Cardiac muscle cell (in vitro differentiated cells and primary cell): ENCODE measurements around the gene FREM3. TPM values are rescaled to one million over a fixed set of nuclear protein-coding genes. Genes with fewer than 3 reads are reported as not detected.

Source experiments
- DNase-seq, 2 donors: peaks; one replicate each; pipeline versions ENCODE4 v3.0.0 to v3.0.0-alpha.2; 2010 to 2017; ENCODE audit warnings: low read depth in 1 of 2, low spot score in 1 of 2
- H3K27ac ChIP-seq: fragments of 200-600 bp; sonication (generic); 2 replicates; pipeline ENCODE4 v1.5.1; 2016
- H3K27me3 ChIP-seq: fragments of 200-600 bp; sonication (generic); 2 replicates; pipeline ENCODE4 v1.6.0; 2016; ENCODE audit warnings: control low read depth
- H3K36me3 ChIP-seq: fragments of 200-600 bp; sonication (generic); 2 replicates; pipeline ENCODE4 v1.5.1; 2016; ENCODE audit warnings: control low read depth
- H3K4me1 ChIP-seq: fragments of 200-600 bp; sonication (generic); 2 replicates; pipeline ENCODE4 v1.8.1; 2017; ENCODE audit warnings: low read depth, mild to moderate bottlenecking, mixed run types
- H3K4me3 ChIP-seq: fragments of 200-600 bp; sonication (generic); 2 replicates; pipeline ENCODE4 v1.5.1; 2016; ENCODE audit warnings: mild to moderate bottlenecking
- H3K9me3 ChIP-seq: fragments of 200-600 bp; sonication (generic); 2 replicates; pipeline ENCODE4 v1.5.1; 2017; ENCODE audit warnings: low read depth, mild to moderate bottlenecking, control low read depth
- CTCF ChIP-seq: IDR thresholded peaks from 2 replicates; pipeline ENCODE4 v1.5.1; 2012; ENCODE audit warnings: low read depth, mild to moderate bottlenecking, low read length
- polyA plus RNA-seq: library from polyadenylated mRNA; unstranded; fragments of >200 nt; fragmentation: Nextera tagmentation; extraction: Ambion mirVana; gene quantifications from 2 replicates; pipeline ENCODE4 v1.2.1, GENCODE V29; 2016
- total RNA-seq: library from RNA; depleted of rRNA; stranded (reverse); fragments of >200 nt; gene quantifications from 2 replicates; pipeline ENCODE4 v1.2.3, GENCODE V29; 2016

The FREM3 gene
- total and polyA plus RNA-seq, 2 experiments from 2014 or later, result not detected

GRCh38 chr4:143712155-143712550 is 11.7 kb upstream of the FREM3 start:
- no peaks in the 10 kb centered on the region for H3K4me1 ChIP-seq
- no peak for DNase-seq
- no peaks in the 10 kb centered on the region for H3K9me3 ChIP-seq
- TF ChIP-seq CTCF, result no peak
- H3K27ac ChIP-seq, result no peak overlapping the region
- H3K36me3 ChIP-seq, result no peaks in the 10 kb centered on the region
- H3K4me3 ChIP-seq, result no peak overlapping the region
- no peaks in the 10 kb centered on the region for H3K27me3 ChIP-seq

GRCh38 chr4:143711543-143712154 is 11.2 kb upstream of the FREM3 start:
- H3K4me3 ChIP-seq, result no peak overlapping the region
- no peaks in the 10 kb centered on the region for H3K4me1 ChIP-seq
- H3K9me3 ChIP-seq, result no peaks in the 10 kb centered on the region
- no peaks in the 10 kb centered on the region for H3K36me3 ChIP-seq
- no peak overlapping the region for H3K27ac ChIP-seq
- no peak for TF ChIP-seq CTCF
- no peaks in the 10 kb centered on the region for H3K27me3 ChIP-seq
- no peak for DNase-seq

GRCh38 chr4:143701365-143701764 is 890 bp upstream of the FREM3 start:
- DNase-seq, result no peak
- Histone ChIP-seq H3K27me3 (peaks cover 83% of the 10 kb centered on the region), H3K36me3 (no peaks in the 10 kb centered on the region), H3K27ac (no peak overlapping the region), H3K9me3 (no peaks in the 10 kb centered on the region), H3K4me1 (no peaks in the 10 kb centered on the region), H3K4me3 (peak overlapping the region; percentile 26)
- TF ChIP-seq CTCF, result no peak

- Histone ChIP-seq H3K36me3 (no peaks in the 10 kb centered on the region), H3K4me1 (no peaks in the 10 kb centered on the region), H3K4me3 (peak overlapping the region; percentile 26), H3K27me3 (peaks cover 79% of the 10 kb centered on the region), H3K27ac (no peak overlapping the region), H3K9me3 (no peaks in the 10 kb centered on the region)
- peak; percentile 25 to 29 for DNase-seq
- no peak for TF ChIP-seq CTCF
Measured at GRCh38 chr4:143700046-143700415, 444 bp downstream of the FREM3 start.

- Histone ChIP-seq H3K9me3 (no peaks in the 10 kb centered on the region), H3K36me3 (no peaks in the 10 kb centered on the region), H3K27ac (no peak overlapping the region), H3K4me1 (no peaks in the 10 kb centered on the region), H3K27me3 (peaks cover 76% of the 10 kb centered on the region), H3K4me3 (no peak overlapping the region)
- no peak for DNase-seq
- TF ChIP-seq CTCF, result no peak
Measured at GRCh38 chr4:143699331-143700045, 987 bp downstream of the FREM3 start.
